ENCODE results near the gene DNAH12.
A peak's percentile ranks its signal among the peaks of the same experiment; 100 is the strongest.

DNAH12 gene

GRCh38 chr3:57557085-57557537, 13.0 kb upstream of the DNAH12 start:
- peaks cover 14% of the 10 kb centered on the region for H3K79me2 ChIP-seq (ENCODE audit: control insufficient read depth, insufficient read depth, low read length, poor library complexity)
- peak overlapping the region; percentile 95 for H3K4me2 ChIP-seq (ENCODE audit: low read length)
- no peak overlapping the region for H2BK120ac ChIP-seq (ENCODE audit: insufficient read depth, low read length, poor library complexity)
- peak overlapping the region; percentile 98 for H4K8ac ChIP-seq (ENCODE audit: low read depth, low read length)
- DNase-seq: no peak
- WGBS (ENCODE audit: extremely low coverage, insufficient coverage, insufficient read length): no CpG with 5 or more reads among the region's 29 CpGs
- peaks cover 10% of the 10 kb centered on the region for H3K79me1 ChIP-seq (ENCODE audit: low read length)
- no peak overlapping the region for H2BK5ac ChIP-seq (ENCODE audit: low read depth, low read length, poor library complexity)
- no peak overlapping the region for H4K91ac ChIP-seq (ENCODE audit: low read depth, low read length)
- peak overlapping the region; percentile 10 for H3K14ac ChIP-seq (ENCODE audit: low read length)
- no peak overlapping the region for H3K23ac ChIP-seq (ENCODE audit: low read length)
- H3K27ac ChIP-seq (ENCODE audit: low read depth, low read length): no peak overlapping the region
- peak overlapping the region; percentile 26 for H3K18ac ChIP-seq (ENCODE audit: low read length)
- H3K9me3 ChIP-seq (ENCODE audit: insufficient read depth, low read depth, low read length): peaks cover 2% of the 10 kb centered on the region
- H3K4me3 ChIP-seq (ENCODE audit: low read depth, low read length): peak overlapping the region; percentile 93
- H4K12ac ChIP-seq (ENCODE audit: low read depth, low read length): peak overlapping the region; percentile 13
- H2BK12ac ChIP-seq (ENCODE audit: low read length): no peak overlapping the region
- peak overlapping the region; percentile 95 for H3K9ac ChIP-seq (ENCODE audit: low read length)
- peaks cover 3 to 15% of the 10 kb centered on the region in 2 experiments for H3K4me1 ChIP-seq (ENCODE audit: control insufficient read depth in 1 of 2, insufficient read depth in 2 of 2, low read length in 2 of 2)
- H2AK5ac ChIP-seq (ENCODE audit: low read length): no peak overlapping the region
- peak overlapping the region; percentile 17 for H3K4ac ChIP-seq (ENCODE audit: low read depth, low read length)
- H2AFZ ChIP-seq (ENCODE audit: insufficient read depth, low read length, poor library complexity): no peak overlapping the region
- H3K27me3 ChIP-seq (ENCODE audit: insufficient read depth, low read length): no peaks in the 10 kb centered on the region
- H3K36me3 ChIP-seq (ENCODE audit: control insufficient read depth in 1 of 2, insufficient read depth in 2 of 2, low read length in 2 of 2): peaks cover 0 to 3% of the 10 kb centered on the region in 2 experiments

GRCh38 chr3:57556459-57557084, 12.4 kb upstream of the DNAH12 start:
- Histone ChIP-seq H3K79me2 (ENCODE audit: control insufficient read depth, insufficient read depth, low read length, poor library complexity) (peaks cover 14% of the 10 kb centered on the region), H3K9ac (ENCODE audit: low read length) (peak overlapping the region; percentile 95), H2AK5ac (ENCODE audit: low read length) (peak overlapping the region; percentile 11), H3K36me3 (ENCODE audit: control insufficient read depth in 1 of 2, insufficient read depth in 2 of 2, low read length in 2 of 2) (peaks cover 0 to 3% of the 10 kb centered on the region in 2 experiments), H3K4me2 (ENCODE audit: low read length) (peak overlapping the region; percentile 95), H3K4me1 (ENCODE audit: control insufficient read depth in 1 of 2, insufficient read depth in 2 of 2, low read length in 2 of 2) (peaks cover 3 to 15% of the 10 kb centered on the region in 2 experiments), H3K27ac (ENCODE audit: low read depth, low read length) (peak overlapping the region; percentile 70), H3K9me3 (ENCODE audit: insufficient read depth, low read depth, low read length) (peaks cover 2% of the 10 kb centered on the region), H4K12ac (ENCODE audit: low read depth, low read length) (peak overlapping the region; percentile 68), H3K14ac (ENCODE audit: low read length) (peak overlapping the region; percentile 80), H4K8ac (ENCODE audit: low read depth, low read length) (peak overlapping the region; percentile 98), H3K4me3 (ENCODE audit: low read depth, low read length) (peak overlapping the region; percentile 93), H2AFZ (ENCODE audit: insufficient read depth, low read length, poor library complexity) (peak overlapping the region; percentile 58), H2BK120ac (ENCODE audit: insufficient read depth, low read length, poor library complexity) (peak overlapping the region; percentile 6), H3K4ac (ENCODE audit: low read depth, low read length) (peak overlapping the region; percentile 18), H3K27me3 (ENCODE audit: insufficient read depth, low read length) (no peaks in the 10 kb centered on the region), H2BK5ac (ENCODE audit: low read depth, low read length, poor library complexity) (no peak overlapping the region), H2BK12ac (ENCODE audit: low read length) (no peak overlapping the region), H3K23ac (ENCODE audit: low read length) (no peak overlapping the region), H3K79me1 (ENCODE audit: low read length) (peaks cover 10% of the 10 kb centered on the region), H3K18ac (ENCODE audit: low read length) (peak overlapping the region; percentile 57), H4K91ac (ENCODE audit: low read depth, low read length) (peak overlapping the region; percentile 77)
- peak; percentile 15 to 52 for DNase-seq
- WGBS (ENCODE audit: extremely low coverage, insufficient coverage, insufficient read length): no CpG with 5 or more reads among the region's 54 CpGs

- peak within 1 kb of the TSS; percentile 95 for H3K9ac ChIP-seq (ENCODE audit: low read length)
- H4K91ac ChIP-seq (ENCODE audit: low read depth, low read length): peak within 1 kb of the TSS; percentile 77
- DNase-seq: peak; percentile 88 to 93
- peak within 1 kb of the TSS; percentile 66 for H3K4ac ChIP-seq (ENCODE audit: low read depth, low read length)
- peak within 1 kb of the TSS; percentile 93 for H3K4me3 ChIP-seq (ENCODE audit: low read depth, low read length)
- peak within 1 kb of the TSS; percentile 95 for H4K12ac ChIP-seq (ENCODE audit: low read depth, low read length)
- WGBS (ENCODE audit: extremely low coverage, insufficient coverage, insufficient read length): no CpG with 5 or more reads among the region's 54 CpGs
- H4K8ac ChIP-seq (ENCODE audit: low read depth, low read length): peak within 1 kb of the TSS; percentile 98
- peak within 1 kb of the TSS; percentile 70 for H3K27ac ChIP-seq (ENCODE audit: low read depth, low read length)
- H3K79me2 ChIP-seq (ENCODE audit: control insufficient read depth, insufficient read depth, low read length, poor library complexity): peaks cover 14% of the 10 kb centered on the region
- peak within 1 kb of the TSS; percentile 95 for H3K4me2 ChIP-seq (ENCODE audit: low read length)
- no peak within 1 kb of the TSS for H2BK12ac ChIP-seq (ENCODE audit: low read length)
- H2BK5ac ChIP-seq (ENCODE audit: low read depth, low read length, poor library complexity): peak within 1 kb of the TSS; percentile 41
- peak within 1 kb of the TSS; percentile 11 for H2AK5ac ChIP-seq (ENCODE audit: low read length)
- peak within 1 kb of the TSS; percentile 79 for H3K18ac ChIP-seq (ENCODE audit: low read length)
- H3K79me1 ChIP-seq (ENCODE audit: low read length): peaks cover 10% of the 10 kb centered on the region
- no peaks in the 10 kb centered on the region for H3K27me3 ChIP-seq (ENCODE audit: insufficient read depth, low read length)
- peak within 1 kb of the TSS; percentile 55 for H2BK120ac ChIP-seq (ENCODE audit: insufficient read depth, low read length, poor library complexity)
- peaks cover 0 to 3% of the 10 kb centered on the region in 2 experiments for H3K36me3 ChIP-seq (ENCODE audit: control insufficient read depth in 1 of 2, insufficient read depth in 2 of 2, low read length in 2 of 2)
- peak within 1 kb of the TSS; percentile 92 for H2AFZ ChIP-seq (ENCODE audit: insufficient read depth, low read length, poor library complexity)
- H3K9me3 ChIP-seq (ENCODE audit: insufficient read depth, low read depth, low read length): peaks cover 2% of the 10 kb centered on the region
- H3K23ac ChIP-seq (ENCODE audit: low read length): no peak within 1 kb of the TSS
- peaks cover 3 to 15% of the 10 kb centered on the region in 2 experiments for H3K4me1 ChIP-seq (ENCODE audit: control insufficient read depth in 1 of 2, insufficient read depth in 2 of 2, low read length in 2 of 2)
- peak within 1 kb of the TSS; percentile 85 for H3K14ac ChIP-seq (ENCODE audit: low read length)
Observed at GRCh38 chr3:57555738-57556458, 11.8 kb upstream of the DNAH12 start, which contains the start of gene PDE12. PDE12 (plus strand) TSS chr3:57556274; CDS start chr3:57556380, 106 bp downstream.

GRCh38 chr3:57555306-57555705, 11.2 kb upstream of the DNAH12 start:
- Histone ChIP-seq H3K9ac (ENCODE audit: low read length) (no peak overlapping the region), H3K4me2 (ENCODE audit: low read length) (peak overlapping the region; percentile 95), H3K79me1 (ENCODE audit: low read length) (peaks cover 10% of the 10 kb centered on the region), H3K36me3 (ENCODE audit: control insufficient read depth in 1 of 2, insufficient read depth in 2 of 2, low read length in 2 of 2) (peaks cover 0 to 3% of the 10 kb centered on the region in 2 experiments), H3K27ac (ENCODE audit: low read depth, low read length) (no peak overlapping the region), H2BK120ac (ENCODE audit: insufficient read depth, low read length, poor library complexity) (no peak overlapping the region), H3K4ac (ENCODE audit: low read depth, low read length) (peak overlapping the region; percentile 66), H2AK5ac (ENCODE audit: low read length) (no peak overlapping the region), H4K8ac (ENCODE audit: low read depth, low read length) (peak overlapping the region; percentile 98), H3K9me3 (ENCODE audit: insufficient read depth, low read depth, low read length) (peaks cover 2% of the 10 kb centered on the region), H2AFZ (ENCODE audit: insufficient read depth, low read length, poor library complexity) (peak overlapping the region; percentile 92), H3K79me2 (ENCODE audit: control insufficient read depth, insufficient read depth, low read length, poor library complexity) (peaks cover 14% of the 10 kb centered on the region), H3K27me3 (ENCODE audit: insufficient read depth, low read length) (no peaks in the 10 kb centered on the region), H3K23ac (ENCODE audit: low read length) (no peak overlapping the region), H2BK12ac (ENCODE audit: low read length) (no peak overlapping the region), H3K18ac (ENCODE audit: low read length) (no peak overlapping the region), H3K4me1 (ENCODE audit: control insufficient read depth in 1 of 2, insufficient read depth in 2 of 2, low read length in 2 of 2) (peaks cover 3 to 15% of the 10 kb centered on the region in 2 experiments), H4K91ac (ENCODE audit: low read depth, low read length) (no peak overlapping the region), H2BK5ac (ENCODE audit: low read depth, low read length, poor library complexity) (no peak overlapping the region), H3K4me3 (ENCODE audit: low read depth, low read length) (peak overlapping the region; percentile 74), H4K12ac (ENCODE audit: low read depth, low read length) (peak overlapping the region; percentile 95), H3K14ac (ENCODE audit: low read length) (peak overlapping the region; percentile 85)
- no CpG with 5 or more reads among the region's 8 CpGs for WGBS (ENCODE audit: extremely low coverage, insufficient coverage, insufficient read length)
- no peak for DNase-seq
